Duodenal mucosa (tissue), 2 donors: ENCODE results near the gene CDH5.

Experiments used
- H3K27ac ChIP-seq: one replicate; pipeline ENCODE4 v1.7.0; 2013; ENCODE audit warnings: low read depth, low read length
- H3K27me3 ChIP-seq, 2 donors: one replicate each; pipeline ENCODE4 v1.7.0; 2013; ENCODE audit warnings: low read length in 2 of 2, control low read depth in 1 of 2; ENCODE audit not compliant: insufficient read depth in 2 of 2, control insufficient read depth in 1 of 2
- H3K36me3 ChIP-seq, 2 donors: one replicate each; pipeline ENCODE4 v1.7.0; 2013; ENCODE audit warnings: low read length in 2 of 2, control low read depth in 1 of 2; ENCODE audit not compliant: insufficient read depth in 2 of 2, control insufficient read depth in 1 of 2
- H3K4me1 ChIP-seq, 2 donors: one replicate each; pipeline ENCODE4 v1.7.0; 2013; ENCODE audit warnings: low read length in 2 of 2, control low read depth in 1 of 2; ENCODE audit not compliant: insufficient read depth in 2 of 2, control insufficient read depth in 1 of 2
- H3K4me3 ChIP-seq, 2 donors: one replicate each; pipeline ENCODE4 v1.7.0; 2013; ENCODE audit warnings: low read length in 2 of 2, low read depth in 1 of 2
- H3K9ac ChIP-seq, 2 donors: one replicate each; pipeline ENCODE4 v1.7.0; 2013; ENCODE audit warnings: low read length in 2 of 2, low read depth in 1 of 2
- H3K9me3 ChIP-seq, 2 donors: one replicate each; pipeline ENCODE4 v1.7.0; 2013; ENCODE audit warnings: low read length in 2 of 2, control low read depth in 1 of 2; ENCODE audit not compliant: control insufficient read depth in 1 of 2

CDH5 gene

DNA sequence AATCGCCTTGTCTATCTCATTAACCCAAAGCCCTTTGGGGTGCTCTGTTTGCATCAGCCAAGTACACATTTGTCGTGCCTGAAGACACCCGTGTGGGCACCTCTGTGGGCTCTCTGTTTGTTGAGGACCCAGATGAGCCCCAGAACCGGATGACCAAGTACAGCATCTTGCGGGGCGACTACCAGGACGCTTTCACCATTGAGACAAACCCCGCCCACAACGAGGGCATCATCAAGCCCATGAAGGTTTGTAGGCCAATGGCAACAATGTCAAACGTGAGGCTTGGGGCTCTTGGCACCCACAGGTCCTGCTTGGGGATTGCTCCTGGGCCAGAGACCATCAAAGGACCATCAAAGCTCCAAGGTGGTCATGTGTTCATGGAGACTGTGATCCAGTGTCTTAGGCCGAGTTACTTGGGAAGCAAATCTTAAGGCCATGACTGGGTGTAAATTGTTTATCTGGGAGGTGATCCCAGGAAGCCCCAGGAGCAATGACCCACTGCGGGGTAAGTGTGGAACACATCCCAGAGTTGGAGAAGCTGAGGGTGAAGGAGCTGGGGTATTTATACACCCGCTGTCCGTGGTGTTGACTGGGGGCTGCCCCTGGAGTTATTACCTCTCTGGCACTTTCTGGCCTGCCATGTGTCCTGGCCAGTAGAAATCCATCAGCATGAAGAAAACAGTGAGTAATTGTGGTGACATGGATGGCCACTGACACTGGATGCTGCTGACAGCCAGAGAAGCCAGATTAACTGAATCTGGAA, 24.0 kb downstream of the CDH5 start:
- Histone ChIP-seq H3K36me3 (no peaks in the 10 kb centered on the region), H3K9ac (no peak overlapping the region), H3K27me3 (peaks cover 0 to 6% of the 10 kb centered on the region in 2 donors), H3K27ac (no peak overlapping the region), H3K9me3 (no peaks in the 10 kb centered on the region), H3K4me1 (peaks cover 0 to 4% of the 10 kb centered on the region in 2 donors), H3K4me3 (no peak overlapping the region)

DNA sequence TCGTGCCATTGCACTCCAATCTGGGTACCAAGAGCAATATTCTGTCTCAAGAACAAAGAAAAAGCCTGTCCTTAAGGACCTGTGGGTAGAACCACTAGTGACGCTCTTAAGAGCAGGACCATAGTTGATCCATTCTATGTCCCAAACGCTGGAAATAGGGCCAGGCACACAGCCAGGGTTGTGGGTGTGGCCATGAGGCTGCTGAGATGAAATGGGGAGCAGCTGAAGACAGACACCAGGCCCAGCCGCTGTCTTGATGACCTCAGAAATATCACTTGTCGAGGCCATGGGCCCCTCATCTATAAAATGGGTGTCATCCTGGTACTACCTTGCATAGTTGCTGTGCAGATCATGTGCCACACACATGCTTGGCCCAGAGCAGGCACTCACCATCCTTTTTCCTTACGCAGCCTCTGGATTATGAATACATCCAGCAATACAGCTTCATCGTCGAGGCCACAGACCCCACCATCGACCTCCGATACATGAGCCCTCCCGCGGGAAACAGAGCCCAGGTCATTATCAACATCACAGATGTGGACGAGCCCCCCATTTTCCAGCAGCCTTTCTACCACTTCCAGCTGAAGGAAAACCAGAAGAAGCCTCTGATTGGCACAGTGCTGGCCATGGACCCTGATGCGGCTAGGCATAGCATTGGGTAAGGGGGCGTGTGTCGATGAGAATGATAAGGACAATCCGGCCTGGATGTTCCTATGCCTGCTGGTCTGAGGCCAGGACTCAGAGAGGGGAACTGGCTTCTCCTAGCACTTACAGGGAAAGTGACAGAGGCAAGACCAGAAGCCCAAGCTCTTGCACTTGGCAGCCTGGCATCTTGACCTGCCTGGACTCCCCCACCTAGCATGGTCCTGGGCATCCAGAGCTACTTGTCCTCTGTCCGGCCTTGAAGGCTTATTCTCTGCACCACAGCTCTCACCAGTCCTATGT, 25.5 kb downstream of the CDH5 start:
- no peaks in the 10 kb centered on the region for H3K36me3 ChIP-seq

DNA sequence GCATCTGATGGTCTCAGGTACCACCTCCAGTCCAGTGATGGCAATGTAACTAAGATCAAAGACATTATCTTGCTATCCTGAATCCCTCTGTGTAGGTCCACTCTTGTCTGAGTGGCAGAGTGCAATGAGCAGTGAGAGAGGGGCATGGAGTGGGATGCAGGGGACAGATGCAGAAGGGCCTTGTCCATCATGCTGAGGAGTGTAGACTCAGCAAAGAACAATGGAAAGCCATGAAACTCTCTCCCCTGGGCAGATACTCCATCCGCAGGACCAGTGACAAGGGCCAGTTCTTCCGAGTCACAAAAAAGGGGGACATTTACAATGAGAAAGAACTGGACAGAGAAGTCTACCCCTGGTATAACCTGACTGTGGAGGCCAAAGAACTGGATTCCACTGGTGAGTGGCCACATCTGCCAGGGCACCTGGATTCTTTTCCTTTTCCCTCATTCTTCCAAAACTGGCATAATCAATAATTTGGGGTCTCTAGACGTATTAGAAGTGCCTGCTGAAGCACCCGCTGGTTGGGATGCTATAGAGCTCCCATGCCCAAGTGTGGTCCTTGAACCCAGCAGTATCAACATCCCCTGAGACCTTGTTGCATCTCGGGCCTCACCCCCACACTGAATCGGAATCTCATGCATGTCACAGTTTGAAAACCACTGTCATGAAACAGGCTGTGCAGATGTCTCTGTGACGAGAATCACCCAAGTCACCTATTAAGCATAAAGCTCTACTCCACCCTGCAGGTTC, 29.5 kb downstream of the CDH5 start:
- H3K4me1 ChIP-seq: no peaks in the 10 kb centered on the region
- no peak overlapping the region for H3K4me3 ChIP-seq
- no peaks in the 10 kb centered on the region for H3K36me3 ChIP-seq
- H3K27me3 ChIP-seq: no peaks in the 10 kb centered on the region
- no peak overlapping the region for H3K9ac ChIP-seq
- no peaks in the 10 kb centered on the region for H3K9me3 ChIP-seq
- no peak overlapping the region for H3K27ac ChIP-seq

More for the DNA sequence above, 25.5 kb downstream of the CDH5 start:
- Histone ChIP-seq H3K27me3 (peaks cover 0 to 4% of the 10 kb centered on the region in 2 donors), H3K27ac (no peak overlapping the region), H3K4me3 (no peak overlapping the region), H3K4me1 (peaks cover 0 to 3% of the 10 kb centered on the region in 2 donors), H3K9me3 (no peaks in the 10 kb centered on the region), H3K9ac (no peak overlapping the region)

DNA sequence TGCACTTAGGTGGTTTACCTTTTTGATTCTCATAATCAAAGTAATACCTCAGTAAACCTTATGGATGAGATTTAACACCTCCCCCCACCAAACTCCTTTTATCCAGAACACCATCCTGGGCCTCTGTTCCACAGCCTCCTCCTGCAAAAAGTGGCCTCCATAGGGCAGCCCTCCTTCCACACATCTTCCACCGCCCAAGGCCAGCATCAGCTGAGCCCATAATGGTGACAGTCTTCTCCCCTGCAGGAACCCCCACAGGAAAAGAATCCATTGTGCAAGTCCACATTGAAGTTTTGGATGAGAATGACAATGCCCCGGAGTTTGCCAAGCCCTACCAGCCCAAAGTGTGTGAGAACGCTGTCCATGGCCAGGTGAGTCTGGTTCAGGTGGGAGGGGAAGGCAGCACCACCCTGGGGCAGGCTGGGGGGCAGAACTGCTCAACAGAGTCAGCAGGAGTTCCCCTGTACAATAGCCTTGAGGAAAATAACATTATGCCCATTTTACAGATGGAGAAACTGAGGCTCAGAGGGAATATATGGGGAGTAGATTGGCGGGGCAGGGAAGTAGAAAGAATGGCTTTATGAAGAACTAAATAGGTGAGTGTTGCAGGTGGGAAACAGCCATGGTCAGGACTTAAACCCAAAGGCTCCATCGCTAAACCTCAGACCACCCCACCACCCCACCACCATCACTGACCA, 31.4 kb downstream of the CDH5 start:
- Histone ChIP-seq H3K4me1 (no peaks in the 10 kb centered on the region), H3K27ac (no peak overlapping the region), H3K36me3 (no peaks in the 10 kb centered on the region), H3K9me3 (no peaks in the 10 kb centered on the region), H3K9ac (no peak overlapping the region), H3K27me3 (no peaks in the 10 kb centered on the region), H3K4me3 (no peak overlapping the region)

DNA sequence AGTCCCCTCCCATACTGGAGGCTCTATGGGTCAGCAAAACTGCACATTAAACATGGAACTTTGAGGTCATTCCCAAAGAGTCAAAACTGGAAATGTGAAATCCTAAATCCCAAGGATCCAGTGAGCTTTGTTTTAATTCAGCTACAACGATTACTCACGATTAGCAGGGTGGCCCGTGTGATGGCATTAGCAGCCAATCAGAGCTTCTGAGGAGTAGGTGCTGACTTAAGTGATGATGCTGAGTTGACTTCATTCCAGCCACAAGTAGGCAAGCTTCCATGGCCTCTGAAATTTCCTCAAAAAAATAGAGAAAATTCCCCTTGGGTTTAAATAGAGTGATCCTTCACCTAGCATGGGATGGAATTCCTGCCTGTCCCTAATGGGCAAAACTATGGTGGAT, 32.5 kb downstream of the CDH5 start:
- H3K4me3 ChIP-seq: no peak overlapping the region
- H3K4me1 ChIP-seq: no peaks in the 10 kb centered on the region

GRCh38 chr16:66399930-66400329, 33.4 kb downstream of the CDH5 start:
- H3K36me3 ChIP-seq: no peaks in the 10 kb centered on the region
- no peak overlapping the region for H3K27ac ChIP-seq
- no peaks in the 10 kb centered on the region for H3K27me3 ChIP-seq
- H3K4me3 ChIP-seq: no peak overlapping the region
- H3K9ac ChIP-seq: no peak overlapping the region
- H3K4me1 ChIP-seq: no peaks in the 10 kb centered on the region
- H3K9me3 ChIP-seq: no peaks in the 10 kb centered on the region

More for the DNA sequence above, 32.5 kb downstream of the CDH5 start:
- H3K36me3 ChIP-seq: no peaks in the 10 kb centered on the region
- no peak overlapping the region for H3K27ac ChIP-seq
- H3K9me3 ChIP-seq: no peaks in the 10 kb centered on the region
- no peaks in the 10 kb centered on the region for H3K27me3 ChIP-seq
- H3K9ac ChIP-seq: no peak overlapping the region

DNA sequence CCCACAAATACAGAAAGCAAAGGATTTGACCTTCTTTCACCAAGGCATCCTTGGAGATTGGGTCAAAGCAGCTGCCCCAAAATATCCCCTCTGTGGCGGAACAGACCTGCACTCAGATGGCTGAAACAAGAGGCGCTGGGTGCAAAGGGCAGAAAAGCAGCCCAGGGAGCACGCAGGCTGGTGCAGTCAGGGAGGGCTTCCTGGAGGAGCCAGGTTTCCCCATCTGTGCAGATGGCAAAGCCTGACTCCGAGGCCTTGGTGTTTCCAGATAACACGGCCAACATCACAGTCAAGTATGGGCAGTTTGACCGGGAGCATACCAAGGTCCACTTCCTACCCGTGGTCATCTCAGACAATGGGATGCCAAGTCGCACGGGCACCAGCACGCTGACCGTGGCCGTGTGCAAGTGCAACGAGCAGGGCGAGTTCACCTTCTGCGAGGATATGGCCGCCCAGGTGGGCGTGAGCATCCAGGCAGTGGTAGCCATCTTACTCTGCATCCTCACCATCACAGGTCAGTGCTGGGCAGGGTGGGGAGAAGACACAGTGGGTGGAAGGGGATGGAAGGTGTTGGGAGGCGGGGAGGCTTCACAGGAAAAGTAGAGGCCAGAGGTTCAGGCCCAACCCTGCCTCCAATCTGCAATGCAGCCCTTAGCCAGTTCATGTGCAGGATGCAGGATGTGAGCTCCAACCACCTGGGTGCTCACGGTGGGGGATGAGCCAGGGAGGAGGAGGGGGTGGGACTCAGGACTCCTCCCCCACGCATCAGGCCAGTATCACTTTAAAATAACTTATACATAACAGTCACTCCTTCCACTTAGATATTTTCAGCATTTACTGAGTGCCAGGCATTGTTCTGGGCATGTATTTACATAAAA, 34.3 kb downstream of the CDH5 start:
- no peak overlapping the region for H3K4me3 ChIP-seq
- no peaks in the 10 kb centered on the region for H3K36me3 ChIP-seq
- H3K4me1 ChIP-seq: no peaks in the 10 kb centered on the region
- H3K27ac ChIP-seq: no peak overlapping the region
- no peaks in the 10 kb centered on the region for H3K27me3 ChIP-seq
- no peak overlapping the region for H3K9ac ChIP-seq
- H3K9me3 ChIP-seq: no peaks in the 10 kb centered on the region

- Histone ChIP-seq H3K4me1 (peaks cover 0 to 1% of the 10 kb centered on the region in 2 donors), H3K27me3 (peaks cover 6% of the 10 kb centered on the region in 2 donors), H3K9ac (no peak overlapping the region), H3K9me3 (no peaks in the 10 kb centered on the region), H3K36me3 (no peaks in the 10 kb centered on the region), H3K27ac (no peak overlapping the region), H3K4me3 (no peak overlapping the region)
These were observed 35.1 kb downstream of the CDH5 start for GRCh38 chr16:66401610-66402009.

DNA sequence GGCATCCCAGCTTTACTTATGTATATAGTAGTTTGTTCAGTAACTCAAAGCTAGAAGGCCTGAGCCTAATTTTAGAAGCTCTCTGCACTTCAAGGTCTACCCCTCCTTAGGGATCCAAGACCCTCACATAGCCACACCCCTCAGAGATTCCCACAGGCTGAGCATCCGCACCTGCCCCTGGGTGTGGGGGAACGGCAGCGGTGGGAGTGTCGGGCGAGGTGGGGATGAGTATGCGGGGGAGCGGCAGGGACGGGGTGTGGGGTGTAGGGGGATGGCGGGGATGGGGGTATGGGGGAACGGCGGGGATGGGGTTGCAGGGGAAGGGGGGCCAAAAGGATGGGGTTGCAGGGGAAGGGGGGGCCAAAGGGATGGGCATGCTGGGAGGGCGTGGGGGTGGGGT, 35.7 kb downstream of the CDH5 start:
- Histone ChIP-seq H3K36me3 (no peaks in the 10 kb centered on the region), H3K9me3 (no peaks in the 10 kb centered on the region), H3K27ac (no peak overlapping the region), H3K9ac (no peak overlapping the region), H3K4me3 (no peak overlapping the region), H3K27me3 (peaks cover 6% of the 10 kb centered on the region in 2 donors), H3K4me1 (peaks cover 0 to 7% of the 10 kb centered on the region in 2 donors)
